ENCODE results near the gene HOMER3.

DNA sequence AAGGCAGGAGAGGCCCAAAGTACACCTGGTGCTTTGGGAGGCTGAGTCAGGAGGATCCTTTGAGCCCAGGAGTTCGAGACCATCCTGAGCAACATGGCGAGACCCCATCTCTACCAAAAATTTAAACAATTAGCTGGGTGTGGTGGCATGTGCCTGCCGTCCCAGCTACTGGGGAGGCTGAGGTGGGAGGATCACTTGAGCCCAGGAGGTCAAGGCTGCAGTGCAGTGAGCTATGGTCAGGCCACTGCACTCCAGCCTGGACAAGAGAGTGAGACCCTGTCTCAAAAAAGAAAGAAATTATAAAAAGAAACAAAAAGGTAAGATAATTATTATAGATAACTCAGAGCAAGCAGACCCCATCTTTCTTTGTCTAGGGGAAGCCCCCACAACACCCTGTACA, 1.9 kb downstream of the HOMER3 start:
- no peak for TF ChIP-seq EZH2 (IDR thresholded peaks at IDR 0.05; ENCODE audit: borderline replicate concordance, low read depth, low read length, severe bottlenecking)
- TF ChIP-seq POLR2A (IDR thresholded peaks at IDR 0.05; ENCODE audit: low read depth, low read length), result no peak
- TF ChIP-seq, protein P1, sequence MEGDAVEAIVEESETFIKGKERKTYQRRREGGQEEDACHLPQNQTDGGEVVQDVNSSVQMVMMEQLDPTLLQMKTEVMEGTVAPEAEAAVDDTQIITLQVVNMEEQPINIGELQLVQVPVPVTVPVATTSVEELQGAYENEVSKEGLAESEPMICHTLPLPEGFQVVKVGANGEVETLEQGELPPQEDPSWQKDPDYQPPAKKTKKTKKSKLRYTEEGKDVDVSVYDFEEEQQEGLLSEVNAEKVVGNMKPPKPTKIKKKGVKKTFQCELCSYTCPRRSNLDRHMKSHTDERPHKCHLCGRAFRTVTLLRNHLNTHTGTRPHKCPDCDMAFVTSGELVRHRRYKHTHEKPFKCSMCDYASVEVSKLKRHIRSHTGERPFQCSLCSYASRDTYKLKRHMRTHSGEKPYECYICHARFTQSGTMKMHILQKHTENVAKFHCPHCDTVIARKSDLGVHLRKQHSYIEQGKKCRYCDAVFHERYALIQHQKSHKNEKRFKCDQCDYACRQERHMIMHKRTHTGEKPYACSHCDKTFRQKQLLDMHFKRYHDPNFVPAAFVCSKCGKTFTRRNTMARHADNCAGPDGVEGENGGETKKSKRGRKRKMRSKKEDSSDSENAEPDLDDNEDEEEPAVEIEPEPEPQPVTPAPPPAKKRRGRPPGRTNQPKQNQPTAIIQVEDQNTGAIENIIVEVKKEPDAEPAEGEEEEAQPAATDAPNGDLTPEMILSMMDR (IDR thresholded peaks at IDR 0.05; ENCODE audit: extremely low read depth in 1 of 2, insufficient read depth in 1 of 2, low read depth in 1 of 2, low read length in 2 of 2), result no peak
- TF ChIP-seq MYC (IDR thresholded peaks at IDR 0.05; ENCODE audit: low read depth, low read length), result no peak
- TF ChIP-seq POLR2AphosphoS5 (IDR thresholded peaks at IDR 0.05; ENCODE audit: insufficient read depth, low read depth, low read length), result no peak

Measured in endothelial cell of umbilical vein (primary cell).